Measurements from ENCODE around the gene CEP41.
"Not testable (repeated sequence)": the region's sequence is repeated elsewhere in the genome, so short reads cannot be mapped to it uniquely, and the experiment has no call there.

Gene CEP41

GRCh38 chr7:130379921-130380860, 60.6 kb downstream of the CEP41 start, which contains the start of gene CPA1:
CPA1 (plus strand) TSS chr7:130380494; CDS start chr7:130380521, 27 bp downstream.
- no peak within 1 kb of the TSS for H3K27ac ChIP-seq (ENCODE audit: low read length)
- no peak within 1 kb of the TSS for H3K9ac ChIP-seq (ENCODE audit: low read length in 2 of 2)
- no peaks in the 10 kb centered on the region for H3K27me3 ChIP-seq (ENCODE audit: control insufficient read depth in 1 of 2, insufficient read depth in 2 of 2, low read length in 2 of 2)
- peaks cover 15% of the 10 kb centered on the region for H3K4me1 ChIP-seq (ENCODE audit: control insufficient read depth, insufficient read depth, low read length)
- H3K4me3 ChIP-seq (ENCODE audit: low read length in 2 of 2), result no peak within 1 kb of the TSS
- H3K36me3 ChIP-seq (ENCODE audit: control insufficient read depth in 2 of 2, insufficient read depth in 2 of 2, low read length in 2 of 2), result no peaks in the 10 kb centered on the region
- H3K9me3 ChIP-seq (ENCODE audit: control insufficient read depth in 2 of 2, low read length in 2 of 2), result peaks cover 0 to 7% of the 10 kb centered on the region in 2 donors

GRCh38 chr7:130379532-130379920, 61.3 kb downstream of the CEP41 start:
- H3K27me3 ChIP-seq (ENCODE audit: control insufficient read depth in 1 of 2, insufficient read depth in 2 of 2, low read length in 2 of 2), result no peaks in the 10 kb centered on the region
- H3K4me3 ChIP-seq (ENCODE audit: low read length in 2 of 2), result no peak overlapping the region
- peaks cover 16% of the 10 kb centered on the region for H3K4me1 ChIP-seq (ENCODE audit: control insufficient read depth, insufficient read depth, low read length)
- no peaks in the 10 kb centered on the region for H3K36me3 ChIP-seq (ENCODE audit: control insufficient read depth in 2 of 2, insufficient read depth in 2 of 2, low read length in 2 of 2)
- H3K27ac ChIP-seq (ENCODE audit: low read length), result no peak overlapping the region
- peaks cover 0 to 7% of the 10 kb centered on the region in 2 donors for H3K9me3 ChIP-seq (ENCODE audit: control insufficient read depth in 2 of 2, low read length in 2 of 2)
- no peak overlapping the region for H3K9ac ChIP-seq (ENCODE audit: low read length in 2 of 2)

- H3K9ac ChIP-seq (ENCODE audit: low read length in 2 of 2), result no peak overlapping the region
- H3K4me3 ChIP-seq (ENCODE audit: low read length in 2 of 2), result no peak overlapping the region
- H3K27ac ChIP-seq (ENCODE audit: low read length), result no peak overlapping the region
- no peaks in the 10 kb centered on the region for H3K27me3 ChIP-seq (ENCODE audit: control insufficient read depth in 1 of 2, insufficient read depth in 2 of 2, low read length in 2 of 2)
- H3K9me3 ChIP-seq (ENCODE audit: control insufficient read depth in 2 of 2, low read length in 2 of 2), result peaks cover 0 to 7% of the 10 kb centered on the region in 2 donors
- H3K36me3 ChIP-seq (ENCODE audit: control insufficient read depth in 2 of 2, insufficient read depth in 2 of 2, low read length in 2 of 2), result no peaks in the 10 kb centered on the region
- peaks cover 21% of the 10 kb centered on the region for H3K4me1 ChIP-seq (ENCODE audit: control insufficient read depth, insufficient read depth, low read length)
These were observed 61.8 kb downstream of the CEP41 start for GRCh38 chr7:130379019-130379418.

DNA sequence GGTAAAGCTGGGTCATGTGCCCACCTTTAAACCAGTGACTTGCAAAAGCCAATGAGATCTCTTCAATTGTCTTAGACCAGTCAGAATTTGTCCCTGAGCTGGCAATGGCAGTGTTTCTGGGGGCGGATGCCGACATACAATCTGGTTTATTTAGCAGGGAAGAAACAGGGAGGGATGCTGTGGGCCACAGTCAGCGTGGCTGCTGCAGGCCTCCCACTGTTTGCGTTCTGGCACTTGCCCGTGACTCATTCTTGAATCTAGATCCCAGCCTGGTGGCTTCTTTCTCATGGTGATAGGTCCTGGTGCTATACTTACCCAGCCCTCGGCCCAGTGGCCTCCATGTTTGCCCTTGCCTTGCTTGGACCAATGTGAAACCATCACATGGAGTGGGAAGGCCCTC, 63.6 kb downstream of the CEP41 start:
- H3K9me3 ChIP-seq (ENCODE audit: control insufficient read depth in 2 of 2, low read length in 2 of 2), result peaks cover 0 to 7% of the 10 kb centered on the region in 2 donors
- no peaks in the 10 kb centered on the region for H3K27me3 ChIP-seq (ENCODE audit: control insufficient read depth in 1 of 2, insufficient read depth in 2 of 2, low read length in 2 of 2)
- H3K4me3 ChIP-seq (ENCODE audit: low read length in 2 of 2), result no peak overlapping the region
- H3K9ac ChIP-seq (ENCODE audit: low read length in 2 of 2), result no peak overlapping the region
- H3K4me1 ChIP-seq (ENCODE audit: control insufficient read depth, insufficient read depth, low read length), result peaks cover 39% of the 10 kb centered on the region
- H3K27ac ChIP-seq (ENCODE audit: low read length), result no peak overlapping the region
- H3K36me3 ChIP-seq (ENCODE audit: control insufficient read depth in 2 of 2, insufficient read depth in 2 of 2, low read length in 2 of 2), result no peaks in the 10 kb centered on the region

- not testable (repeated sequence) for H3K36me3 ChIP-seq (ENCODE audit: control insufficient read depth in 2 of 2, insufficient read depth in 2 of 2, low read length in 2 of 2); H3K27me3 ChIP-seq (ENCODE audit: control insufficient read depth in 1 of 2, insufficient read depth in 2 of 2, low read length in 2 of 2); H3K9me3 ChIP-seq (ENCODE audit: control insufficient read depth in 2 of 2, low read length in 2 of 2); H3K9ac ChIP-seq (ENCODE audit: low read length in 2 of 2); H3K27ac ChIP-seq (ENCODE audit: low read length); H3K4me3 ChIP-seq (ENCODE audit: low read length in 2 of 2)
- peaks cover 39% of the 10 kb centered on the region for H3K4me1 ChIP-seq (ENCODE audit: control insufficient read depth, insufficient read depth, low read length)
These were observed 64.4 kb downstream of the CEP41 start for GRCh38 chr7:130376461-130376860.

DNA sequence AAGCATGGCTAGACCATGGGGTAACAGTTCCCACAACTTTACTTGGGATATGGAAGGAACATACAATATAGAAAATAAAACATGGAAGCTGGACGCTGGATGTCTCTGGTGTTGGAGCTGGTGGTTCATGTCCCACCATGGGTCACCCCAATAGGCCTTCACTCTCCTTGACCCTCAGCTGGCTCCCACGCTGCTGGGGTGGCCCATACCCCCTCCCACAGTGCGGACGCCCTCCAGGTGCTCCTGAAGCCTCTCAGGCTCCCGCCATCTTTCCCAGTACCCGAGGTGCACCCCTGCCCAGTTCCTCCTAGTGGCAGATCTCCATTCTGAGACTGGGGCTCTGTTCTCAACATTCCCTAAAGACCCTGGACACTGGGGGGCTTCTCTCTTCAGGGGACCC, 66.3 kb downstream of the CEP41 start:
- Histone ChIP-seq H3K27me3 (ENCODE audit: control insufficient read depth in 1 of 2, insufficient read depth in 2 of 2, low read length in 2 of 2) (no peaks in the 10 kb centered on the region), H3K36me3 (ENCODE audit: control insufficient read depth in 2 of 2, insufficient read depth in 2 of 2, low read length in 2 of 2) (no peaks in the 10 kb centered on the region), H3K4me1 (ENCODE audit: control insufficient read depth, insufficient read depth, low read length) (peaks cover 40% of the 10 kb centered on the region), H3K9me3 (ENCODE audit: control insufficient read depth in 2 of 2, low read length in 2 of 2) (peaks cover 0 to 7% of the 10 kb centered on the region in 2 donors), H3K4me3 (ENCODE audit: low read length in 2 of 2) (peak overlapping the region in 1 of 2 donors; percentile 47), H3K9ac (ENCODE audit: low read length in 2 of 2) (no peak overlapping the region), H3K27ac (ENCODE audit: low read length) (peak overlapping the region; percentile 98)

- Histone ChIP-seq H3K27me3 (ENCODE audit: control insufficient read depth in 1 of 2, insufficient read depth in 2 of 2, low read length in 2 of 2) (no peaks in the 10 kb centered on the region), H3K9ac (ENCODE audit: low read length in 2 of 2) (peak overlapping the region; percentile 22 to 35), H3K4me3 (ENCODE audit: low read length in 2 of 2) (peak overlapping the region in 1 of 2 donors; percentile 8), H3K36me3 (ENCODE audit: control insufficient read depth in 2 of 2, insufficient read depth in 2 of 2, low read length in 2 of 2) (no peaks in the 10 kb centered on the region), H3K27ac (ENCODE audit: low read length) (peak overlapping the region; percentile 98), H3K9me3 (ENCODE audit: control insufficient read depth in 2 of 2, low read length in 2 of 2) (peaks cover 0 to 7% of the 10 kb centered on the region in 2 donors), H3K4me1 (ENCODE audit: control insufficient read depth, insufficient read depth, low read length) (peaks cover 52% of the 10 kb centered on the region)
These were observed 68.2 kb downstream of the CEP41 start for GRCh38 chr7:130372402-130373165.

DNA sequence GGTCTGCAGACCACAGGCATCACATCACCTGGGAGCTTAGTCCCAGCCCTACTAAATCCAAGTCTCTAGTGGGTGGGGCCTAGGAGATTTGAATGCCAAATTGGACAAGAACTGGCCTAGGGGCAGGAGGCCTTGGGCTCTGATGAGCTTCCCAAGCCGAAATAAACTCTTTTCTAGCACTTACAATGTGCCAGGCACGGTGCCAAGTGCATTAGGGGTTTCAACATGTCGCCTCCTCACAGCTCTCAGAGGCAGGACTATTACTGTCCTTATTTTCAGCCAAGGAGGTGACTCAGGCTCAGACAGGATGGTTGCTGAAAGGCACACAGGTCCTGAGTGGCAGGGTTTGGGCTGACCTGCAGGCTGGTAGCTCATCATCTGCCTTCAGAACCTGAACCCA, 69.8 kb downstream of the CEP41 start:
- Histone ChIP-seq H3K36me3 (ENCODE audit: control insufficient read depth in 2 of 2, insufficient read depth in 2 of 2, low read length in 2 of 2) (no peaks in the 10 kb centered on the region), H3K9ac (ENCODE audit: low read length in 2 of 2) (no peak overlapping the region), H3K27me3 (ENCODE audit: control insufficient read depth in 1 of 2, insufficient read depth in 2 of 2, low read length in 2 of 2) (no peaks in the 10 kb centered on the region), H3K9me3 (ENCODE audit: control insufficient read depth in 2 of 2, low read length in 2 of 2) (peaks cover 0 to 4% of the 10 kb centered on the region in 2 donors), H3K4me1 (ENCODE audit: control insufficient read depth, insufficient read depth, low read length) (peaks cover 53% of the 10 kb centered on the region), H3K4me3 (ENCODE audit: low read length in 2 of 2) (no peak overlapping the region), H3K27ac (ENCODE audit: low read length) (peak overlapping the region; percentile 98)

DNA sequence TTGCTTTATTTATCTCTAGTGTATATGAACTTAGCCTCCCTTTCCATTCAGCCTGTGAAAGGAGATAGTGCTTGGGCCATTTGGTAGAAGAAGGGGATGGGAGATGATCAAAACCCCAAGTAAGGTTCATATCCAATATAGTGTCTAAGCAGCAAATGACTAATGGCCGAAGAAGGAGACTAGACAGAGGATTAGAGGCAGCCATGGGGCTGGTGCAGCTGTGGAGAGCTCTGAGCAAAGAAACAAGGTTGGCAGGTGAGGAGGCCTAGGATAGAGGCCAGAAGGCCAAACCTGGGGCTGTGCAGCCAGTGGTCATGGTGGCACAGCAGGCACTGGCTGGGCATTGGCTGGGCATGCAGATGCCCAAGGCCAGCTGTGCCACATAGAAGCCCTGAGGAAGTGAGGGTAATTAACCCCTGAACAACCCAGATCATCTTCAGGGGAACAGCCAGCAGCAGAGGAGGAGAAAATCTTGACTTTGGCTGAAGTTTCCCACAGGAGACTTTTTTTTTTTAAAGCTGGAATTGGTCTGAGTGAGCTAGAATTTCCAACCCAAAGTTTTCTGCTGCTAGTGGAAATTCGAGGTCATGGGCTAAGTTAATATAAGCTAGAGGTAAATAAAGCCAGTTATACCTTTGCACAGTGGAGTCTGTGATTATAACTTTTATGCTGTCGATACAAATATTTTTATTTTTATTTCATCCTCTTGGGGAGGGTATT, 70.8 kb downstream of the CEP41 start:
- Histone ChIP-seq H3K4me3 (ENCODE audit: low read length in 2 of 2) (no peak overlapping the region), H3K9ac (ENCODE audit: low read length in 2 of 2) (no peak overlapping the region), H3K27ac (ENCODE audit: low read length) (no peak overlapping the region), H3K4me1 (ENCODE audit: control insufficient read depth, insufficient read depth, low read length) (peaks cover 58% of the 10 kb centered on the region), H3K36me3 (ENCODE audit: control insufficient read depth in 2 of 2, insufficient read depth in 2 of 2, low read length in 2 of 2) (no peaks in the 10 kb centered on the region), H3K9me3 (ENCODE audit: control insufficient read depth in 2 of 2, low read length in 2 of 2) (no peaks in the 10 kb centered on the region), H3K27me3 (ENCODE audit: control insufficient read depth in 1 of 2, insufficient read depth in 2 of 2, low read length in 2 of 2) (no peaks in the 10 kb centered on the region)

- Histone ChIP-seq H3K36me3 (ENCODE audit: control insufficient read depth in 2 of 2, insufficient read depth in 2 of 2, low read length in 2 of 2) (no peaks in the 10 kb centered on the region), H3K9me3 (ENCODE audit: control insufficient read depth in 2 of 2, low read length in 2 of 2) (no peaks in the 10 kb centered on the region), H3K4me3 (ENCODE audit: low read length in 2 of 2) (no peak overlapping the region), H3K9ac (ENCODE audit: low read length in 2 of 2) (no peak overlapping the region), H3K27ac (ENCODE audit: low read length) (no peak overlapping the region), H3K27me3 (ENCODE audit: control insufficient read depth in 1 of 2, insufficient read depth in 2 of 2, low read length in 2 of 2) (no peaks in the 10 kb centered on the region), H3K4me1 (ENCODE audit: control insufficient read depth, insufficient read depth, low read length) (peaks cover 54% of the 10 kb centered on the region)
These were observed 71.6 kb downstream of the CEP41 start for GRCh38 chr7:130369110-130369711.
